Osteocyte (in vitro differentiated cells): Measurements from ENCODE around the gene SH2D2A. TPM values are rescaled to one million over a fixed set of nuclear protein-coding genes. Genes with fewer than 3 reads are reported as not detected.

Experiments used
- DNase-seq: peaks from one replicate; pipeline ENCODE4 v3.0.0; 2021; ENCODE audit warnings: mixed read lengths; ENCODE audit not compliant: unreplicated experiment; ENCODE audit errors: extremely low spot score
- H3K27ac Mint-ChIP-seq: one replicate; pipeline ENCODE4 v1.8.0; 2021; ENCODE audit warnings: mild to moderate bottlenecking, mixed read lengths; ENCODE audit not compliant: unreplicated experiment
- H3K27me3 Mint-ChIP-seq: one replicate; pipeline ENCODE4 v1.8.0; 2021; ENCODE audit warnings: mixed read lengths; ENCODE audit not compliant: unreplicated experiment
- H3K36me3 Mint-ChIP-seq: one replicate; pipeline ENCODE4 v1.8.0; 2021; ENCODE audit warnings: mixed read lengths; ENCODE audit not compliant: unreplicated experiment
- H3K4me1 Mint-ChIP-seq: one replicate; pipeline ENCODE4 v1.8.0; 2021; ENCODE audit warnings: mixed read lengths; ENCODE audit not compliant: unreplicated experiment
- H3K4me3 Mint-ChIP-seq: one replicate; pipeline ENCODE4 v1.8.0; 2021; ENCODE audit warnings: mild to moderate bottlenecking, moderate library complexity, mixed read lengths; ENCODE audit not compliant: unreplicated experiment
- H3K9me3 Mint-ChIP-seq: one replicate; pipeline ENCODE4 v1.8.0; 2021; ENCODE audit warnings: mixed read lengths; ENCODE audit not compliant: unreplicated experiment
- CTCF ChIP-seq: fragments of 200-600 bp; sonication (generic); IDR thresholded peaks from 2 replicates; pipeline ENCODE4 v1.5.0; 2021; ENCODE audit warnings: antibody characterized with exemption, mild to moderate bottlenecking, moderate library complexity
- total RNA-seq: library from RNA; stranded (reverse); gene quantifications from 2 replicates; pipeline ENCODE4 v1.2.1, GENCODE V29; 2021

SH2D2A gene
- total RNA-seq, 1 donor from 2014 or later, result not detected

- Mint-ChIP-seq H3K9me3 (no peaks in the 10 kb centered on the region), H3K36me3 (no peaks in the 10 kb centered on the region), H3K27ac (no peak overlapping the region), H3K4me1 (peaks cover 9% of the 10 kb centered on the region), H3K27me3 (peaks cover 14% of the 10 kb centered on the region), H3K4me3 (no peak overlapping the region)
- no peak for DNase-seq
- TF ChIP-seq CTCF, result no peak
These were observed 9.0 kb downstream of the SH2D2A start for GRCh38 chr1:156807627-156808026.

- Mint-ChIP-seq H3K27ac (peak overlapping the region; percentile 67), H3K4me1 (peaks cover 13% of the 10 kb centered on the region), H3K27me3 (peaks cover 9% of the 10 kb centered on the region), H3K9me3 (no peaks in the 10 kb centered on the region), H3K36me3 (peaks cover 5% of the 10 kb centered on the region), H3K4me3 (no peak overlapping the region)
- DNase-seq, result no peak
- TF ChIP-seq CTCF, result no peak
These were observed 9.9 kb downstream of the SH2D2A start for GRCh38 chr1:156806512-156807440.

GRCh38 chr1:156805766-156806511 lies 10.7 kb downstream of the SH2D2A start:
- peaks cover 21% of the 10 kb centered on the region for H3K4me1 Mint-ChIP-seq
- peak overlapping the region; percentile 67 for H3K27ac Mint-ChIP-seq
- peaks cover under 1% of the 10 kb centered on the region for H3K27me3 Mint-ChIP-seq
- H3K4me3 Mint-ChIP-seq, result no peak overlapping the region
- TF ChIP-seq CTCF, result no peak
- H3K9me3 Mint-ChIP-seq, result no peaks in the 10 kb centered on the region
- H3K36me3 Mint-ChIP-seq, result peaks cover 13% of the 10 kb centered on the region
- DNase-seq, result no peak

GRCh38 chr1:156804572-156805243 lies 11.9 kb downstream of the SH2D2A start:
- no peak for TF ChIP-seq CTCF
- peaks cover 24% of the 10 kb centered on the region for H3K36me3 Mint-ChIP-seq
- no peak for DNase-seq
- H3K27ac Mint-ChIP-seq, result no peak overlapping the region
- no peaks in the 10 kb centered on the region for H3K9me3 Mint-ChIP-seq
- no peaks in the 10 kb centered on the region for H3K27me3 Mint-ChIP-seq
- H3K4me1 Mint-ChIP-seq, result peaks cover 28% of the 10 kb centered on the region
- no peak overlapping the region for H3K4me3 Mint-ChIP-seq
